Dedifferentiated amniotic fluid mesenchymal stem cell (primary cell): ENCODE measurements around the gene ANO4.
"Not testable (repeated sequence)": the region's sequence is repeated elsewhere in the genome, so short reads cannot be mapped to it uniquely, and the experiment has no call there.

Experiments used
- DNase-seq: peaks from one replicate; pipeline ENCODE4 v3.0.0-alpha.2; 2016; ENCODE audit errors: extremely low spot score

Gene ANO4

GRCh38 chr12:101044512-101045059 lies 250.0 kb downstream of the ANO4 start:
- peak; percentile 13 for DNase-seq

GRCh38 chr12:101045486-101046464 lies 251.2 kb downstream of the ANO4 start:
- no peak for DNase-seq

GRCh38 chr12:101047652-101048051 lies 253.1 kb downstream of the ANO4 start:
- DNase-seq = no peak

GRCh38 chr12:101050631-101051030 lies 256.1 kb downstream of the ANO4 start:
- no peak for DNase-seq

GRCh38 chr12:101051151-101051550 lies 256.6 kb downstream of the ANO4 start:
- DNase-seq = no peak

GRCh38 chr12:101051901-101052550 lies 257.4 kb downstream of the ANO4 start:
- DNase-seq = peak; percentile 86

GRCh38 chr12:101053203-101053602 lies 258.6 kb downstream of the ANO4 start:
- no peak for DNase-seq

- no peak for DNase-seq
These were observed 261.4 kb downstream of the ANO4 start for GRCh38 chr12:101055940-101056339.

GRCh38 chr12:101062508-101062907 lies 267.9 kb downstream of the ANO4 start:
- not testable (repeated sequence) for DNase-seq

GRCh38 chr12:101064721-101065120 lies 270.1 kb downstream of the ANO4 start:
- no peak for DNase-seq

- no peak for DNase-seq
These were observed 271.9 kb downstream of the ANO4 start for GRCh38 chr12:101066489-101066888.

GRCh38 chr12:101068402-101068801 lies 273.8 kb downstream of the ANO4 start:
- no peak for DNase-seq

GRCh38 chr12:101068836-101069235 lies 274.3 kb downstream of the ANO4 start:
- no peak for DNase-seq

GRCh38 chr12:101074940-101075680 lies 280.5 kb downstream of the ANO4 start:
- no peak for DNase-seq

GRCh38 chr12:101076921-101077320 lies 282.3 kb downstream of the ANO4 start:
- no peak for DNase-seq

GRCh38 chr12:101077791-101078528 lies 283.4 kb downstream of the ANO4 start:
- DNase-seq = no peak

GRCh38 chr12:101078536-101079285 lies 284.1 kb downstream of the ANO4 start:
- no peak for DNase-seq

GRCh38 chr12:101082706-101083105 lies 288.1 kb downstream of the ANO4 start:
- no peak for DNase-seq

GRCh38 chr12:101086490-101087135 lies 292.0 kb downstream of the ANO4 start:
- no peak for DNase-seq

- no peak for DNase-seq
These were observed 293.3 kb downstream of the ANO4 start for GRCh38 chr12:101087920-101088319.
